KMS-11 (cell line): ENCODE data around the gene GALP.
"Not testable (repeated sequence)": the region's sequence is repeated elsewhere in the genome, so short reads cannot be mapped to it uniquely, and the experiment has no call there.

Source experiments
- H2AFZ ChIP-seq: fragments of 200-600 bp; sonication (generic); 2 replicates; pipeline ENCODE4 v1.6.1; 2016; ENCODE audit warnings: antibody characterized with exemption, mixed run types, low read depth
- H3K27ac ChIP-seq: fragments of 200-600 bp; sonication (generic); 2 replicates; pipeline ENCODE4 v1.6.1; 2016; ENCODE audit warnings: mild to moderate bottlenecking, mixed run types
- H3K27me3 ChIP-seq: fragments of 200-600 bp; sonication (generic); 2 replicates; pipeline ENCODE4 v1.6.1; 2017; ENCODE audit warnings: mild to moderate bottlenecking, low read depth, mixed run types, moderate library complexity; ENCODE audit not compliant: insufficient read depth
- H3K36me3 ChIP-seq: fragments of 200-600 bp; sonication (generic); 2 replicates; pipeline ENCODE4 v1.6.1; 2017; ENCODE audit warnings: mild to moderate bottlenecking, mixed run types; ENCODE audit not compliant: insufficient read depth
- H3K4me1 ChIP-seq: fragments of 200-600 bp; sonication (generic); 2 replicates; pipeline ENCODE4 v1.6.1; 2016; ENCODE audit warnings: mild to moderate bottlenecking, low read depth, mixed run types; ENCODE audit not compliant: poor library complexity, severe bottlenecking
- H3K4me2 ChIP-seq: fragments of 200-600 bp; sonication (generic); 2 replicates; pipeline ENCODE4 v1.7.0; 2016; ENCODE audit warnings: mild to moderate bottlenecking, mixed run types
- H3K4me3 ChIP-seq: fragments of 200-600 bp; sonication (generic); IDR thresholded peaks from 2 replicates; pipeline ENCODE4 v1.6.1; 2017; ENCODE audit warnings: low read depth, low read length, mixed read lengths; ENCODE audit not compliant: insufficient read depth
- H3K79me2 ChIP-seq: fragments of 200-600 bp; sonication (generic); 2 replicates; pipeline ENCODE4 v1.6.1; 2016; ENCODE audit warnings: low read depth, mixed run types; ENCODE audit not compliant: insufficient read depth
- H3K9ac ChIP-seq: fragments of 200-600 bp; sonication (generic); 2 replicates; pipeline ENCODE4 v1.6.1; 2016; ENCODE audit warnings: mild to moderate bottlenecking, mixed run types
- H4K20me1 ChIP-seq: fragments of 200-600 bp; sonication (generic); 2 replicates; pipeline ENCODE4 v1.6.1; 2016; ENCODE audit warnings: mild to moderate bottlenecking, mixed run types; ENCODE audit not compliant: insufficient read depth
- CTCF ChIP-seq: fragments of 200-600 bp; sonication (generic); conservative IDR thresholded peaks from 2 replicates; pipeline ENCODE4 v1.6.1; 2017; ENCODE audit warnings: low read depth, mild to moderate bottlenecking, antibody characterized with exemption, low read length, moderate library complexity, mixed read lengths

GALP gene

GRCh38 chr19:56175861-56176307, at the start of gene GALP:
GALP (plus strand) TSS chr19:56176008; CDS start chr19:56177109, 1,101 bp downstream.
- H3K9ac ChIP-seq, H3K36me3 ChIP-seq, H4K20me1 ChIP-seq, H3K27me3 ChIP-seq, H3K4me3 ChIP-seq, H3K4me1 ChIP-seq, H3K4me2 ChIP-seq, H3K79me2 ChIP-seq, H2AFZ ChIP-seq, H3K27ac ChIP-seq: not testable (repeated sequence)

- Histone ChIP-seq H3K4me3 (no peak overlapping the region), H2AFZ (no peak overlapping the region), H4K20me1 (no peaks in the 10 kb centered on the region), H3K27ac (no peak overlapping the region), H3K9ac (no peak overlapping the region), H3K27me3 (no peaks in the 10 kb centered on the region), H3K4me1 (no peaks in the 10 kb centered on the region), H3K36me3 (no peaks in the 10 kb centered on the region), H3K4me2 (no peak overlapping the region), H3K79me2 (no peaks in the 10 kb centered on the region)
- TF ChIP-seq CTCF = no peak
Observed at GRCh38 chr19:56126983-56127780, 48.6 kb upstream of the GALP start.

GRCh38 chr19:56130006-56130405, 45.8 kb upstream of the GALP start:
- Histone ChIP-seq H3K9ac (no peak overlapping the region), H3K79me2 (no peaks in the 10 kb centered on the region), H3K4me1 (no peaks in the 10 kb centered on the region), H4K20me1 (no peaks in the 10 kb centered on the region), H3K36me3 (no peaks in the 10 kb centered on the region), H3K4me2 (no peak overlapping the region), H3K4me3 (no peak overlapping the region), H2AFZ (no peak overlapping the region), H3K27ac (no peak overlapping the region), H3K27me3 (no peaks in the 10 kb centered on the region)
- no peak for TF ChIP-seq CTCF

GRCh38 chr19:56131651-56132050, 44.2 kb upstream of the GALP start:
- Histone ChIP-seq H3K4me3 (no peak overlapping the region), H3K27ac (no peak overlapping the region), H3K36me3 (no peaks in the 10 kb centered on the region), H4K20me1 (no peaks in the 10 kb centered on the region), H3K4me1 (peaks cover 2% of the 10 kb centered on the region), H2AFZ (no peak overlapping the region), H3K79me2 (no peaks in the 10 kb centered on the region), H3K4me2 (no peak overlapping the region), H3K27me3 (no peaks in the 10 kb centered on the region), H3K9ac (no peak overlapping the region)
- no peak for TF ChIP-seq CTCF

GRCh38 chr19:56132316-56132822, 43.4 kb upstream of the GALP start:
- Histone ChIP-seq H4K20me1 (no peaks in the 10 kb centered on the region), H3K36me3 (no peaks in the 10 kb centered on the region), H3K27me3 (no peaks in the 10 kb centered on the region), H2AFZ (no peak overlapping the region), H3K9ac (no peak overlapping the region), H3K4me2 (no peak overlapping the region), H3K27ac (no peak overlapping the region), H3K4me3 (no peak overlapping the region), H3K79me2 (no peaks in the 10 kb centered on the region), H3K4me1 (peaks cover 6% of the 10 kb centered on the region)
- no peak for TF ChIP-seq CTCF
